Measurements from ENCODE around the gene ANO10. TPM values are rescaled to one million over a fixed set of nuclear protein-coding genes. Genes with fewer than 3 reads are reported as not detected.

The ANO10 gene
- total RNA-seq, 1 experiment from 2014 or later: 32.6 TPM

GRCh38 chr3:43641306-43642114 lies 19.7 kb upstream of the ANO10 start:
- intact Hi-C loops (cut with micrococcal nuclease; ENCODE audit: unreplicated experiment): no loop called here
- CTCF ChIA-PET: no interaction called here
- Histone ChIP-seq H3K4me2 (no peak overlapping the region), H3K9me3 (ENCODE audit: insufficient read depth, low read depth) (no peaks in the 10 kb centered on the region), H3K27ac (no peak overlapping the region), H3K9me2 (ENCODE audit: insufficient read depth) (no peaks in the 10 kb centered on the region), H3K4me1 (replicated peaks; ENCODE audit: insufficient read depth) (peaks cover 23% of the 10 kb centered on the region), H3K36me3 (ENCODE audit: low read depth) (no peaks in the 10 kb centered on the region), H2AFZ (no peak overlapping the region), H3F3A (ENCODE audit: insufficient read depth, low read depth) (peaks cover 15% of the 10 kb centered on the region), H3K27me3 (ENCODE audit: insufficient read depth, low read depth) (no peaks in the 10 kb centered on the region), H3K4me3 (no peak overlapping the region), H4K20me1 (ENCODE audit: insufficient read depth) (no peaks in the 10 kb centered on the region), H3K79me2 (ENCODE audit: low read depth) (no peaks in the 10 kb centered on the region)
- DNase-seq: no peak
- POLR2A ChIA-PET (ENCODE audit: unreplicated experiment): no interaction called here
- TF ChIP-seq EZH2 (IDR thresholded peaks at IDR 0.05; ENCODE audit: low read depth): no peak
- TF ChIP-seq CTCF (conservative IDR thresholded peaks at IDR 0.05): no peak
- no TSS peak for BruUV-seq (replicated peaks)

GRCh38 chr3:43640681-43641080 lies 18.9 kb upstream of the ANO10 start:
- Histone ChIP-seq H3F3A (ENCODE audit: insufficient read depth, low read depth) (peaks cover 15% of the 10 kb centered on the region), H3K9me3 (ENCODE audit: insufficient read depth, low read depth) (no peaks in the 10 kb centered on the region), H3K4me3 (no peak overlapping the region), H2AFZ (no peak overlapping the region), H3K27me3 (ENCODE audit: insufficient read depth, low read depth) (no peaks in the 10 kb centered on the region), H3K27ac (no peak overlapping the region), H3K36me3 (ENCODE audit: low read depth) (no peaks in the 10 kb centered on the region), H3K4me2 (no peak overlapping the region), H3K4me1 (replicated peaks; ENCODE audit: insufficient read depth) (peaks cover 23% of the 10 kb centered on the region), H4K20me1 (ENCODE audit: insufficient read depth) (no peaks in the 10 kb centered on the region), H3K79me2 (ENCODE audit: low read depth) (no peaks in the 10 kb centered on the region), H3K9me2 (ENCODE audit: insufficient read depth) (no peaks in the 10 kb centered on the region)
- no peak for TF ChIP-seq EZH2 (IDR thresholded peaks at IDR 0.05; ENCODE audit: low read depth)
- no peak for TF ChIP-seq CTCF (conservative IDR thresholded peaks at IDR 0.05)
- POLR2A ChIA-PET (ENCODE audit: unreplicated experiment): no interaction called here
- no peak for DNase-seq
- intact Hi-C loops (cut with micrococcal nuclease; ENCODE audit: unreplicated experiment): no loop called here
- no TSS peak for BruUV-seq (replicated peaks)
- CTCF ChIA-PET: no interaction called here

GRCh38 chr3:43638594-43639447 lies 17.0 kb upstream of the ANO10 start:
- peak; percentile 59 for TF ChIP-seq CTCF (conservative IDR thresholded peaks at IDR 0.05)
- TF ChIP-seq EZH2 (IDR thresholded peaks at IDR 0.05; ENCODE audit: low read depth): no peak
- peak overlapping the region; percentile 18; the same call in 1 of the 2 replicates for H3K4me3 ChIP-seq
- H3F3A ChIP-seq (ENCODE audit: insufficient read depth, low read depth): peaks cover 15% of the 10 kb centered on the region
- no peaks in the 10 kb centered on the region for H3K36me3 ChIP-seq (ENCODE audit: low read depth)
- H3K4me2 ChIP-seq: peak overlapping the region; percentile 65
- peak overlapping the region; percentile 78 for H3K27ac ChIP-seq
- intact Hi-C loops (cut with micrococcal nuclease; ENCODE audit: unreplicated experiment): loop anchor here (1.0 to 10.0 kb wide), 6 partner anchors 52 to 559 kb away; partner anchors contain the start of gene ABHD5
- POLR2A ChIA-PET (ENCODE audit: unreplicated experiment): interaction anchor here (0.6 kb wide), 2 partner anchors 17 to 52 kb away, joined by 4 to 9 read pairs; partner anchors contain the start of genes ABHD5 and ANO10
- no TSS peak for BruUV-seq (replicated peaks)
- no peaks in the 10 kb centered on the region for H3K79me2 ChIP-seq (ENCODE audit: low read depth)
- DNase-seq: peak; percentile 70 to 85
- H3K4me1 ChIP-seq (replicated peaks; ENCODE audit: insufficient read depth): peaks cover 23% of the 10 kb centered on the region
- H3K9me3 ChIP-seq (ENCODE audit: insufficient read depth, low read depth): no peaks in the 10 kb centered on the region
- H2AFZ ChIP-seq: peak overlapping the region; percentile 53; the same call in 1 of the 2 replicates
- H3K27me3 ChIP-seq (ENCODE audit: insufficient read depth, low read depth): no peaks in the 10 kb centered on the region
- H4K20me1 ChIP-seq (ENCODE audit: insufficient read depth): no peaks in the 10 kb centered on the region
- CTCF ChIA-PET: interaction anchor here (0.6 kb wide), 1 partner anchor 415 kb away, joined by 9 read pairs; no protein-coding TSS in a partner anchor
- H3K9me2 ChIP-seq (ENCODE audit: insufficient read depth): no peaks in the 10 kb centered on the region

Data from PC-9 (cell line).